Measurements from ENCODE around the gene MYH9. TPM values are rescaled to one million over a fixed set of nuclear protein-coding genes. Genes with fewer than 3 reads are reported as not detected.
"Not testable (repeated sequence)": the region's sequence is repeated elsewhere in the genome, so short reads cannot be mapped to it uniquely, and the experiment has no call there.

MYH9 gene
- 544 TPM for total RNA-seq

GRCh38 chr22:36387959-36388726 is at the start of gene MYH9:
Gene MYH9, minus strand, starts transcription at chr22:36387967. Its CDS starts 38,731 bp downstream, at chr22:36349236.
- peak; percentile 100 for DNase-seq (ENCODE audit: low spot score)

GRCh38 chr22:36435516-36436415 is 48.0 kb upstream of the MYH9 start:
- peak; percentile 84 for DNase-seq (ENCODE audit: low spot score)

GRCh38 chr22:36433318-36434231 is 45.8 kb upstream of the MYH9 start:
- DNase-seq (ENCODE audit: low spot score) = no peak

GRCh38 chr22:36432592-36433317 is 45.0 kb upstream of the MYH9 start:
- DNase-seq (ENCODE audit: low spot score) = no peak

- DNase-seq (ENCODE audit: low spot score) = no peak
These were observed 44.2 kb upstream of the MYH9 start for GRCh38 chr22:36431977-36432376.

GRCh38 chr22:36430863-36431262 is 43.1 kb upstream of the MYH9 start:
- no peak for DNase-seq (ENCODE audit: low spot score)

GRCh38 chr22:36427952-36428351 is 40.2 kb upstream of the MYH9 start:
- DNase-seq (ENCODE audit: low spot score) = not testable (repeated sequence)

GRCh38 chr22:36425977-36426523 is 38.3 kb upstream of the MYH9 start:
- no peak for DNase-seq (ENCODE audit: low spot score)

GRCh38 chr22:36424901-36425579 is 37.3 kb upstream of the MYH9 start:
- no peak for DNase-seq (ENCODE audit: low spot score)

- not testable (repeated sequence) for DNase-seq (ENCODE audit: low spot score)
These were observed 36.7 kb upstream of the MYH9 start for GRCh38 chr22:36424466-36424865.

GRCh38 chr22:36423461-36424404 is 36.0 kb upstream of the MYH9 start:
- no peak for DNase-seq (ENCODE audit: low spot score)

GRCh38 chr22:36422287-36423014 is 34.7 kb upstream of the MYH9 start:
- no peak for DNase-seq (ENCODE audit: low spot score)

- DNase-seq (ENCODE audit: low spot score) = no peak
These were observed 32.4 kb upstream of the MYH9 start for GRCh38 chr22:36419912-36420882.

GRCh38 chr22:36419177-36419911 is 31.6 kb upstream of the MYH9 start:
- DNase-seq (ENCODE audit: low spot score) = peak; percentile 69

GRCh38 chr22:36417281-36417686 is 29.5 kb upstream of the MYH9 start:
- DNase-seq (ENCODE audit: low spot score) = peak; percentile 48
